SU-DHL-6 (cell line): ENCODE measurements around the gene ARHGAP29.

ENCODE experiments used
- EZH2phosphoT487 ChIP-seq: fragments of 200-600 bp; sonication (generic), shearing (Covaris generic); conservative IDR thresholded peaks from 2 replicates; pipeline ENCODE4 v1.6.1; 2018; ENCODE audit warnings: mild to moderate bottlenecking, antibody characterized with exemption, low read length, moderate library complexity, mixed read lengths
- TF ChIP-seq, protein P1 (sequence below): fragments of 200-600 bp; sonication (generic); IDR thresholded peaks from one replicate; pipeline ENCODE4 v1.5.1; 2017; ENCODE audit warnings: antibody characterized with exemption, mild to moderate bottlenecking, low read length, moderate library complexity; ENCODE audit not compliant: insufficient read depth, poor library complexity, severe bottlenecking

- TF ChIP-seq, protein P1, sequence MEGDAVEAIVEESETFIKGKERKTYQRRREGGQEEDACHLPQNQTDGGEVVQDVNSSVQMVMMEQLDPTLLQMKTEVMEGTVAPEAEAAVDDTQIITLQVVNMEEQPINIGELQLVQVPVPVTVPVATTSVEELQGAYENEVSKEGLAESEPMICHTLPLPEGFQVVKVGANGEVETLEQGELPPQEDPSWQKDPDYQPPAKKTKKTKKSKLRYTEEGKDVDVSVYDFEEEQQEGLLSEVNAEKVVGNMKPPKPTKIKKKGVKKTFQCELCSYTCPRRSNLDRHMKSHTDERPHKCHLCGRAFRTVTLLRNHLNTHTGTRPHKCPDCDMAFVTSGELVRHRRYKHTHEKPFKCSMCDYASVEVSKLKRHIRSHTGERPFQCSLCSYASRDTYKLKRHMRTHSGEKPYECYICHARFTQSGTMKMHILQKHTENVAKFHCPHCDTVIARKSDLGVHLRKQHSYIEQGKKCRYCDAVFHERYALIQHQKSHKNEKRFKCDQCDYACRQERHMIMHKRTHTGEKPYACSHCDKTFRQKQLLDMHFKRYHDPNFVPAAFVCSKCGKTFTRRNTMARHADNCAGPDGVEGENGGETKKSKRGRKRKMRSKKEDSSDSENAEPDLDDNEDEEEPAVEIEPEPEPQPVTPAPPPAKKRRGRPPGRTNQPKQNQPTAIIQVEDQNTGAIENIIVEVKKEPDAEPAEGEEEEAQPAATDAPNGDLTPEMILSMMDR: no peak
- no peak for TF ChIP-seq EZH2phosphoT487
Observed at GRCh38 chr1:94253456-94254017, 16.2 kb upstream of the ARHGAP29 start.
